Osteocyte (in vitro differentiated cells): ENCODE results near the gene CDAN1. TPM values are rescaled to one million over a fixed set of nuclear protein-coding genes. Genes with fewer than 3 reads are reported as not detected.

Source experiments
- DNase-seq: peaks from one replicate; pipeline ENCODE4 v3.0.0; 2021; ENCODE audit warnings: mixed read lengths; ENCODE audit not compliant: unreplicated experiment; ENCODE audit errors: extremely low spot score
- H3K27ac Mint-ChIP-seq: one replicate; pipeline ENCODE4 v1.8.0; 2021; ENCODE audit warnings: mild to moderate bottlenecking, mixed read lengths; ENCODE audit not compliant: unreplicated experiment
- H3K27me3 Mint-ChIP-seq: one replicate; pipeline ENCODE4 v1.8.0; 2021; ENCODE audit warnings: mixed read lengths; ENCODE audit not compliant: unreplicated experiment
- H3K36me3 Mint-ChIP-seq: one replicate; pipeline ENCODE4 v1.8.0; 2021; ENCODE audit warnings: mixed read lengths; ENCODE audit not compliant: unreplicated experiment
- H3K4me1 Mint-ChIP-seq: one replicate; pipeline ENCODE4 v1.8.0; 2021; ENCODE audit warnings: mixed read lengths; ENCODE audit not compliant: unreplicated experiment
- H3K4me3 Mint-ChIP-seq: one replicate; pipeline ENCODE4 v1.8.0; 2021; ENCODE audit warnings: mild to moderate bottlenecking, moderate library complexity, mixed read lengths; ENCODE audit not compliant: unreplicated experiment
- H3K9me3 Mint-ChIP-seq: one replicate; pipeline ENCODE4 v1.8.0; 2021; ENCODE audit warnings: mixed read lengths; ENCODE audit not compliant: unreplicated experiment
- CTCF ChIP-seq: fragments of 200-600 bp; sonication (generic); IDR thresholded peaks from 2 replicates; pipeline ENCODE4 v1.5.0; 2021; ENCODE audit warnings: antibody characterized with exemption, mild to moderate bottlenecking, moderate library complexity
- total RNA-seq: library from RNA; stranded (reverse); gene quantifications from 2 replicates; pipeline ENCODE4 v1.2.1, GENCODE V29; 2021

CDAN1 gene
- total RNA-seq, 1 donor from 2014 or later: 24.0 TPM

GRCh38 chr15:42694398-42694797 is 42.5 kb downstream of the CDAN1 start:
- TF ChIP-seq CTCF: no peak
- H3K4me3 Mint-ChIP-seq: no peak overlapping the region
- peak; percentile 69 for DNase-seq
- H3K27ac Mint-ChIP-seq: no peak overlapping the region
- no peaks in the 10 kb centered on the region for H3K9me3 Mint-ChIP-seq
- H3K4me1 Mint-ChIP-seq: no peaks in the 10 kb centered on the region
- peaks cover 38% of the 10 kb centered on the region for H3K36me3 Mint-ChIP-seq
- H3K27me3 Mint-ChIP-seq: no peaks in the 10 kb centered on the region

- H3K36me3 Mint-ChIP-seq: peaks cover 39% of the 10 kb centered on the region
- H3K27me3 Mint-ChIP-seq: no peaks in the 10 kb centered on the region
Measured at GRCh38 chr15:42693942-42694341, 43.0 kb downstream of the CDAN1 start.

GRCh38 chr15:42693496-42693895 is 43.4 kb downstream of the CDAN1 start:
- DNase-seq: peak; percentile 69
- no peaks in the 10 kb centered on the region for H3K9me3 Mint-ChIP-seq
- no peak for TF ChIP-seq CTCF
- no peaks in the 10 kb centered on the region for H3K27me3 Mint-ChIP-seq
- peaks cover 38% of the 10 kb centered on the region for H3K36me3 Mint-ChIP-seq
- no peak overlapping the region for H3K4me3 Mint-ChIP-seq
- H3K4me1 Mint-ChIP-seq: no peaks in the 10 kb centered on the region
- H3K27ac Mint-ChIP-seq: no peak overlapping the region

More at GRCh38 chr15:42693942-42694341, 43.0 kb downstream of the CDAN1 start:
- Mint-ChIP-seq H3K4me1 (no peaks in the 10 kb centered on the region), H3K9me3 (no peaks in the 10 kb centered on the region), H3K27ac (no peak overlapping the region), H3K4me3 (no peak overlapping the region)
- no peak for TF ChIP-seq CTCF
- peak; percentile 67 for DNase-seq

GRCh38 chr15:42692997-42693396 is 43.9 kb downstream of the CDAN1 start:
- H3K4me3 Mint-ChIP-seq: no peak overlapping the region
- no peaks in the 10 kb centered on the region for H3K9me3 Mint-ChIP-seq
- H3K4me1 Mint-ChIP-seq: no peaks in the 10 kb centered on the region
- peaks cover 38% of the 10 kb centered on the region for H3K36me3 Mint-ChIP-seq
- no peak overlapping the region for H3K27ac Mint-ChIP-seq
- peak; percentile 71 for DNase-seq
- H3K27me3 Mint-ChIP-seq: no peaks in the 10 kb centered on the region
- TF ChIP-seq CTCF: no peak

- H3K4me1 Mint-ChIP-seq: no peaks in the 10 kb centered on the region
- no peaks in the 10 kb centered on the region for H3K27me3 Mint-ChIP-seq
- H3K27ac Mint-ChIP-seq: no peak overlapping the region
- no peak overlapping the region for H3K4me3 Mint-ChIP-seq
- DNase-seq: peak; percentile 62
- no peaks in the 10 kb centered on the region for H3K9me3 Mint-ChIP-seq
- no peak for TF ChIP-seq CTCF
- H3K36me3 Mint-ChIP-seq: peaks cover 38% of the 10 kb centered on the region
Measured at GRCh38 chr15:42692536-42692935, 44.4 kb downstream of the CDAN1 start.
